ENCODE measurements around the gene EML2. TPM values are rescaled to one million over a fixed set of nuclear protein-coding genes. Genes with fewer than 3 reads are reported as not detected.

Gene EML2
- total and polyA plus RNA-seq, 8 donors, result 20.9 to 51.2 (median 30.1) TPM

DNA sequence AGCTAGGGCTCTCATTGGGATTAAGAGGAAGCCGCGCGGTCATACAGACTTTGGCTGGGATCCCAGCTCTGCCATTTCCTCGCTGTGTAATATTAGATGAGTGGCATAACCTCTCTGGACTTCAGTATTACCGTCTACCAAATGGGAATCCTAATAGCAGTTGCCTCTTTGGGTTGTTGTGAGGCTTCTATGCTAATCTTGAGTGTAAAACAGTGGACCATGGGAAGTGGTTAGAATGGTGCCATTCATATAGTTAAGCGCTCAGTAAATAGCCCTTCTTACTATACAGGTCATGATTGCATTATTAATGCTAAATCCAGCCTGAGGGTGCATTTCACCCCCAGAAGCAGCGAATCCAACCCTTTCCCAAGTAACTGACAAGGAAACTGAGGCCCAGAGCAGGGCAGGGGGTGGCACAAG, 54.0 kb downstream of the EML2 start:
- 26% methylated on average over 7 of the region's 7 CpGs for WGBS, 2 donors
- peak overlapping the region; percentile 18 to 75 (median 59) for H3K4me3 ChIP-seq
- intact Hi-C loops (cut with DNase I), result no loop called here
- H3K4me1 ChIP-seq, result peaks cover 0 to 7% (median 3%) of the 10 kb centered on the region in 3 donors
- H3K27me3 ChIP-seq, result no peaks in the 10 kb centered on the region
- ATAC-seq, result peak; percentile 0 to 3 (median 1)
- TF ChIP-seq, protein P1, sequence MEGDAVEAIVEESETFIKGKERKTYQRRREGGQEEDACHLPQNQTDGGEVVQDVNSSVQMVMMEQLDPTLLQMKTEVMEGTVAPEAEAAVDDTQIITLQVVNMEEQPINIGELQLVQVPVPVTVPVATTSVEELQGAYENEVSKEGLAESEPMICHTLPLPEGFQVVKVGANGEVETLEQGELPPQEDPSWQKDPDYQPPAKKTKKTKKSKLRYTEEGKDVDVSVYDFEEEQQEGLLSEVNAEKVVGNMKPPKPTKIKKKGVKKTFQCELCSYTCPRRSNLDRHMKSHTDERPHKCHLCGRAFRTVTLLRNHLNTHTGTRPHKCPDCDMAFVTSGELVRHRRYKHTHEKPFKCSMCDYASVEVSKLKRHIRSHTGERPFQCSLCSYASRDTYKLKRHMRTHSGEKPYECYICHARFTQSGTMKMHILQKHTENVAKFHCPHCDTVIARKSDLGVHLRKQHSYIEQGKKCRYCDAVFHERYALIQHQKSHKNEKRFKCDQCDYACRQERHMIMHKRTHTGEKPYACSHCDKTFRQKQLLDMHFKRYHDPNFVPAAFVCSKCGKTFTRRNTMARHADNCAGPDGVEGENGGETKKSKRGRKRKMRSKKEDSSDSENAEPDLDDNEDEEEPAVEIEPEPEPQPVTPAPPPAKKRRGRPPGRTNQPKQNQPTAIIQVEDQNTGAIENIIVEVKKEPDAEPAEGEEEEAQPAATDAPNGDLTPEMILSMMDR (IDR thresholded peaks at IDR 0.05), result no peak
- H3K9me3 ChIP-seq, result no peaks in the 10 kb centered on the region
- DNase-seq, result no peak
- H3K27ac ChIP-seq, result peak overlapping the region; percentile 91 to 97 (median 92)
- H3K36me3 ChIP-seq, result no peaks in the 10 kb centered on the region
- FAIRE-seq, result no peak

DNA sequence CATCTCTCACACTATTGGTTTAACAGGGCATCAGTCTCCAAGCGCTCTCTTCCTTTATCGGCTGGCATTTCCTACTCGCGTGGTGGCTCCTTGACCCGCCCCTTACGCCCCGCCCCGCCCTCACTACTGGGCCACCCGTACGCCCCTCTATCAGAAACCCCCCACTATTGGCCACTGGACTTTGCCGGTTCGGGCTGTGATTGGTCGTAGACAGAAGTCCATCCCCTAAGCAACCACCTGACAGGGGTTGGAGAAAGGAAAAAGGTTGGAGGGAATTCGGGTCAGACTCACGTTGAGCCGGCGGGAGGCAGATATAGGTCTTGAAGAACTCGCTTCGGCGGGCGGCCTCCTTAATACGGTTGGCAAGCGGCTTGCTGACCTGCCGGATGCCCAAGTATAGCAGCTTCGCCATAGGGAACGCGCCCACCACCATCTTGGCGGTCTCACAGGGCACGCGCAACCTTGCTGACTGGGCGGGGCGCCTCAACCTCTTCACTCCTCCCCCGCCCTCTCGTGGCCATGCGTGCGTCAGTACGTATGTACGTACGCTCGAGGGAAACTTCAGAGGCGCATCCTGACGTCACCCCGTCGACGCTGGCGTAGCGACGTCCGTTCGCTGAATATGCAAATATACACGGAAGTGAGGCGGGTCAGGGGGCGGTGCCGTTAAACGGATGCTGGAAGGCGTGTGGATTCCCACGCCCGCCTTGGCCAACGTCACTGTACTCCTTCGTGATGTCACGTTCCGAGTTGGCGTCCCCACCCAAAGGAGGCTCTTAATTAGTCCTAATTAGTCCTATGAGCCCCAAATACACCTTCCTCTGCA, 54.7 kb downstream of the EML2 start, which contains the start of gene OPA3:
Gene OPA3 (minus strand): TSS at position 471 of the 826 bp plus-strand sequence. CDS start 38 bp downstream, at position 433.
- peak; percentile 96 for FAIRE-seq
- H3K4me3 ChIP-seq, result peak within 1 kb of the TSS; percentile 32 to 75 (median 59)
- 0% methylated on average over 63 of the region's 63 CpGs for WGBS, 2 donors
- H3K36me3 ChIP-seq, result no peaks in the 10 kb centered on the region
- TF ChIP-seq, protein P1 (IDR thresholded peaks at IDR 0.05), result no peak
- intact Hi-C loops (cut with DNase I), result no loop called here
- H3K27ac ChIP-seq, result peak within 1 kb of the TSS; percentile 91 to 97 (median 92)
- peaks cover 0 to 7% (median 3%) of the 10 kb centered on the region in 3 donors for H3K4me1 ChIP-seq
- ATAC-seq, result peak; percentile 92 to 96 (median 93)
- H3K27me3 ChIP-seq, result no peaks in the 10 kb centered on the region
- DNase-seq, result peak; percentile 96 to 100 (median 100)
- H3K9me3 ChIP-seq, result no peaks in the 10 kb centered on the region

DNA sequence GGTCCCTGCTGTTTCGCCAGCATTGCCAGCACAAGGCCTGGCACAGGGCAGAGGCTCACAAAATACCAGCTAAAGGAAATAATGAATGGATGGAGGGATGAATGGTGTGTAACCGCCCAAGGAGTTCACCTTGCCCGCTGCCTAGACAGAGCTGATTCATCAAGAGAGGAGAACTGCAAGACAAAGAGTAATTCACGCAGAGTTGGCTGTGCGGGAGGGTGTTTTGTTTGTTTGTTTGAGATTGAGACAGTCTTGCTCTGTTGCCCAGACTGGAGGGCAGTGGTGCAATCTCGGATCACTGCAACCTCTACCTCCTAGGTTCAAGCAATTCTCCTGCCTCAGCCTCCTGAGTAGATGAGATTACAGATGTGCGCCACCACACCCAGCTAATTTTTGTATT, 57.6 kb downstream of the EML2 start:
- H3K4me3 ChIP-seq, result no peak overlapping the region
- intact Hi-C loops (cut with DNase I), result no loop called here
- FAIRE-seq, result no peak
- no peak for ATAC-seq
- WGBS, 2 donors, result 87 to 90% methylated on average over 7 of the region's 7 CpGs
- H3K4me1 ChIP-seq, result peaks cover 13 to 26% (median 16%) of the 10 kb centered on the region in 3 donors
- H3K27ac ChIP-seq, result no peak overlapping the region
- TF ChIP-seq, protein P1 (IDR thresholded peaks at IDR 0.05), result no peak
- no peaks in the 10 kb centered on the region for H3K27me3 ChIP-seq
- no peaks in the 10 kb centered on the region for H3K36me3 ChIP-seq
- no peak for DNase-seq
- no peaks in the 10 kb centered on the region for H3K9me3 ChIP-seq

DNA sequence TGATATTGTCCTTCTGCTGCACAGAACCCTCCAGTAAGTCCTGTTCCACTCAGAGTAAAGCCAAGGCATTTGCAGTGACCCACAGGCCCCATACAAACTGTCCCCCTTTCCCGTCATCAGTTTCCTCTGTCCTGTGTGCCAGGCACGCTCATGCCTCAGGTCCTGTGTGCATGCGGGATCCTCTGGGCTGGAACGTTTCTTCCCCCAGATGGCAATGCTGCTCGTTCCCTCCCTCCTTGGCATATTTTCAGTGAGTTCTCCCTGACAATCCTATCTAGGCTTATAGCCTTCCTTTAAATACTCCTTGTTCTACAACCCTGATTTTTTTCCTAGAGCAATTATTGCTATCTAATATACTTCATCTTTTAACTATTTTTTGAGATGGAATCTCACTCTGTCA, 60.3 kb downstream of the EML2 start:
- 60 to 65% methylated on average over 5 of the region's 5 CpGs for WGBS, 2 donors
- Histone ChIP-seq H3K27ac (peak overlapping the region in 2 of 4 donors; percentile 69 to 72), H3K4me1 (peaks cover 15 to 27% (median 16%) of the 10 kb centered on the region in 3 donors), H3K36me3 (no peaks in the 10 kb centered on the region), H3K9me3 (no peaks in the 10 kb centered on the region), H3K4me3 (no peak overlapping the region), H3K27me3 (no peaks in the 10 kb centered on the region)
- DNase-seq (no peak), FAIRE-seq (no peak), ATAC-seq (no peak)
- TF ChIP-seq, protein P1 (IDR thresholded peaks at IDR 0.05), result no peak
- intact Hi-C loops (cut with DNase I), result no loop called here

All from pancreas (tissue), 10 donors.